Measurements from ENCODE around the gene AMFR. TPM values are rescaled to one million over a fixed set of nuclear protein-coding genes. Genes with fewer than 3 reads are reported as not detected.

Gene AMFR
- total RNA-seq, 1 experiment from 2014 or later = 77.0 TPM

DNA sequence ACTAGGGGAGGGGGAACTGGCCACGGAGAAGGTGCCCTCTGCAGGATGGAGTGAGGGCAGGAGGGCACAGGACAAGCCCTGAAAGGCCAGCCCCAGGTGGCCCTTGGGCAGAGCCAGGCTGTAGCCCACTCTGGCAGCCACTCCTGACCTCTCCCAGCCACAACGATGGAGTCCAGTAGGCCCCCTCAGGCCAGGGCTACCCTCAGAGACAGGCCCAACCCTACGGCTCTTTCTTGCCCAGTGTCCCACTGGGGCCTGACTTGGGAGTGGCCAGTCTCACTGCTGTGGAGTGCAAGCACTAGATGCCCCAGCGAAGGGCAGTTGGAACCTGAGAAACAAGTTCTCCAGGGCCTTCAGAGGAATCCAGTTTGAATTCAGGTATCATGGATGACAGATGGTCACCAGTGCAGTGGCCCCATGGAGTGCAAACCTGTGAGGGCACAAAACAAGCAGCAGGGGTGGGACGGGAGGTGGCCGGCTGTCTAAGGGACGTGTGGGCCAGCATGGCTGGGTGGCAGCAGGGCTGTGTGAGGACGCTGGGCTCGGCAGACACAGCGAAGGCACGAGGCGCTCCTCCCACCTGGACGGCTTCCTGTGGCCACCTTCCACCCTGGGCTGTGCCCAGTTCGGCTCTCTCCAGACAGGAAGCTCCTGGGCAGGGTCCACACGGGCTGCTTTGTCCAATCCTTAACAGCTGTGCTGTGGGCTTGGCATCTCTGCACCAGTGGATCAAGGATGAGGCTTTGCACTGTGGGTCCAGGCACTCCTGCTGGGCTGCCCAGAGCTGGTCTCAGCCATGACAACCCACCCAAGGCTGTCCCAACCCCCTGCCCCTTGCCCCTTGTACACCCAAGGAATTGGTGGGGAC lies 72.1 kb downstream of the AMFR start:
- in situ Hi-C loops (cut with HindIII; ENCODE audit: low sequenced_read_pairs) = no loop called here
- DNase-seq (ENCODE audit: low spot score) = no peak

DNA sequence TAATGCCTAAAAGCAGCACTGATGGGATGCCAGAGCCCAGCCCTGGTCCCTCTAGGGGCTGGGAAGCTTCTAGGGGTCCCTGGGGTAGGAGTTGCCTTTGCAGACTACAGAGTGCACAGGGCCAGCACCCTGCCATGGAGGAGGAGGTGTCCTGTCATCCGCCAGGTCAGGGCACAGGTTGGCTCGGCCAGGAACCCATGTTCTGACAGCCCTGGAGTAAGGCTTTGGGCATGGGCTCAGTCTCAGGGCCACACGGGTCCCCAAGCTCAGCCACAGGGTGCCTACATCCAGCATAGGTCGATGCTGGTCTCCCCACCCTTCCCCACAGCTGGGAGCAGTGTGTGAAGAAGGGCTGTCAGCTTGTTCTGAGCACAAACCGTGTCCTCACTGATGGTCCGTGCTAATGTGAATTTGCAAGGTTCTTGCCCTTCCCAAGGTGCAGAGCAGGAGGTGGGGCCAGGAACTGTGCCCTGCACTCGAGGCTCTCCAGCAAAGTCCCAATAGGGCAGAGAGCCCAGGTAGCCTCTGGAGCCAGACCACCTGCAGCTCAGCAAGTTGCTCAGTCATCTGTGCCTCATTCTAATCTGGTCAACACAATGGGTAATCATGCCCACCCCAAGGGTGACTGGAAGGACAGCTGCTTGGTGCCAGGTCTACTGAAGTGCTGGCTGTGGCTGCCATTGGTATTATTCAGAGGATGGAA lies 72.8 kb downstream of the AMFR start:
- no peak for DNase-seq (ENCODE audit: low spot score)
- in situ Hi-C loops (cut with HindIII; ENCODE audit: low sequenced_read_pairs) = no loop called here

DNA sequence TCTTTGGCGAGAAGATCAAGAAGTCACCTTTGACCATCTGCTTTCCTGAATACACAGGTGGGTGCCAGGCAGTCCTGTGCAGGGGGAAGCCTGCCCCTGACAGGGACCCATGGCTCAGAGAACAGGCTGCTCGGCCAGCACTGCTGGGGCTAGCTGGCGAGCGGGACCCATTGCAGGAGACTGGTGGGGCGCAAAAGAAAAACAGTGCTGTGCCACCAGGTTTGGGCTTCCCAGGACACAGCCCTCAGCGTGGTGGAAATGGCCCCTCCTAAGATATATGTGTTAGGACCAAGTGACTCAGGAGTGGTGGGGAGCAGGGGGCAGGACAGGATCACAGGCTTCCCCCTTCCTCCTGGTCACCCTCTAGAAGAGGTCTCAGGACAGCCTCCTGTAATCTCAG lies 73.9 kb downstream of the AMFR start:
- in situ Hi-C loops (cut with HindIII; ENCODE audit: low sequenced_read_pairs) = no loop called here
- no peak for DNase-seq (ENCODE audit: low spot score)

DNA sequence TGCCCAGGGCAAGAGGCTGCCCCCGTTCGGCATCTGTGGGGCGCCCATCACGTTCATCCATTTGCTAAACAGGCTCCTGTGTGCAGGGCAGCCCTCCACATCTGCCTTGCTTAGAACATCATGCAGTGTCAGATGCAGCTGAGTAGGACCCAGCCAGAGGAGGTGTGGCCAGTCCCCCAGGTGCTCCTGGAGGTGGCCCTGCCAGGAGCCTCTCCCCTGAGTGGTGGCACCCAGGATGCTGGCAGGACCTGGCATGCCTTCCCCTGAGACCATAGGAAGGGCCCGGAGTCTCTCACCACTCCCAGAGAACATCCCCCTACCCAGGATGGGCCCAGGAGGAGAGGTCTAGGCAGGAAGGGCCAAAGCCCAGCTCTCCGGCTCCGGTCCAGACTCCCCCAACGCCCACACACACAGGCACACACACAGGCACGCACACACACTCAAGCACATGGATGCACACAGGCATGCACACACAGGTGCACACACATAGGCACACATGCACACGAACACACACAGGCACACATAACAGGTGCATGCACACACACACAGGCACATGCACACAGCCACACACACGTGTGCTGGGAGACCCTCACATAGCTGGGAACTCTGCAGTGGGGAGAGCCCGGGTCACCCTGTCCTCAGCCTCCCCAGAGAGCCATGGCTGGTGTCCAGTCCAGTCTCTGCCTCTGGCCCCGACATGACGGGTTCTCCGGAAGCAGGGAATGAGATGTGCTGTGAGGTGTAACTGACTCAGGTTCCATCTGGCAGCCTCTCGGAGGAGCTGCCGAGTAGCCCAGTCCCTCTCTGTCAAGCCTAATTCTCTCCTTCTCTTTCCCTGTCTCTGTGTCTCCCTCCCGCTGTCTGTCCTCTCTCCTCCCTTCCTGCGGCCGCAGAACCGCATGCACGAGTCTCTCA lies 74.6 kb downstream of the AMFR start:
- in situ Hi-C loops (cut with HindIII; ENCODE audit: low sequenced_read_pairs) = no loop called here
- peak; percentile 78 for DNase-seq (ENCODE audit: low spot score)

DNA sequence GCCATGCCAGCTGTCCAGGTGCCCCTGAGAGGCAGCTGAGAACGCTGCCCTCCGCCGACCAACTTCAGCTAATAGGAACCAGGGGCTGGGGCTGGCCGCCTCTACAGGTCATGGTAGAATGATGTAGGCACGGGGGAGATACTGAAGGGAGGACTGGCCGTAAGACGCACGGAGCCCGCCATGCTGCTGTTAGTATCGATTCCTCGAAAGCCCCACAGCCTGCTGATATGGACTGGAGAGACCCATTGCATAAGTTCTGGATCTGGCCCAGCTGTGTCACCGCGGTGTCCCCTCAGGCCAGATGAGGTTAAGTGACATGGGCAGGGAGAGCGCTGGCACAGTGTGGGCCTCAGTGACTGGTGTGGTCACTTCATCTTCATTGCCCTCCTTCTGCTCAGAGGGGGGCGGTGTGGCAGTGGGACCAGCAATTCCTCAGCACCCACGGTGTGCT lies 75.6 kb downstream of the AMFR start:
- in situ Hi-C loops (cut with HindIII; ENCODE audit: low sequenced_read_pairs) = no loop called here
- no peak for DNase-seq (ENCODE audit: low spot score)

DNA sequence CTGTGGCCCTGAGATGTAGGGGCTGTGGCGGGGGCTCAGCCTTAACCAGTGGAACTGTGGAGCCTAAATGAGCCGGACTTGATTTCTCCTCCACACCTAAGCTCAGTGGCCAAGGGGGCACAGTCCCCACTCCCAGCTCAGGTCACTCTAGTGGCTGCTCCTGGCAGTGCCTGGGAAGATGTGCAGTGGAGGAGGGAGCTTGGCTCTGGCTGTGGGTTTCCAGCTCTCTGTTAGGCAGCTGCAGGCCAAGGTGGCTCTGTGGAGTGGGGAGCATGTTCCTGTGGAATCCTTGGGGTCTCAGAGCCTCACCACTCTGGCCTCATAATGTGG lies 76.3 kb downstream of the AMFR start:
- no peak for DNase-seq (ENCODE audit: low spot score)
- in situ Hi-C loops (cut with HindIII; ENCODE audit: low sequenced_read_pairs) = no loop called here

DNA sequence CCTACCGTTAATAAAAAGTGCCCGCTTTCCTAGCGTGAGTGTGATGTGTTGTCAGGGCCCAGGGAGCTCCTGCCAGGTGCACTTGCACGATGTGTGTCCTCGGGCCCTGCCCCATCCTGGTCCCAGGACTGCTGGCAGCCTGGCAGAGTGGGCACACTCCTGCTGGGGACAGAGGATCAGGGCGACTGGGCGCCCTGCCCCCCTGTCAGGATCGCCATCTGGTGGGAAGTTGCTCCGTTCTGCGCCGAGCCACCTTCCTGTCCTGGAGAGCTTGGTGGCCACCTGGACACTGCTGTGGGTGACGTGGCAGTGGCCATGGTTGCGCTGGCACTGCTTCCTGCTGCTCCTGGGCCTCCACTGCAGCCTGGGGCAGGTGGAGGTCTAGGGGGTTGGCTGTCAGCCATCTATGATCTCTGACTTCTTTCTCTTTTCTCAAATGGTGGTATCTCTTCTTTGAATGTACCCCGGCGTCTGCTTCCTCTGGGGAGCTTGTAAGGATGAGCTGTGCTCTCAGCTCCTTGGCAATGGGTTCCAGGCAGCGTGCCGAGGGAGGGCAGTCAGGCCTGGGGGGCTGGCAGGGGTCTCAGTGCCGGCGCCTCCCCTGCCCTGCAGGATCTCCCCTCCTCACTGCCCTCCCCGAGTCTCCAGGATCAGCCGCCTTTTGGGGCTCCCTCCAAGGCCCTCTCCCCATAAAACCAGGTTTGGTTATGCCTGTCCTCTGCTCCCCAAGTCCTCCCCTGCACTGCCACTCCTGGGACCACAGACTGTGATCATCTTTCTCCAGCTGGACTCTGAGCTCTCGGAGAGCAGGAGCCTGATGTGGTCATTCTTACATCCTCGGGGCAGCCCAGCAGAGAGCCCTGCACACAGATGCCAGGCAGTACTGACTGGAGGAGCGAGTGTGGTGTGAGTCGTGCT lies 76.9 kb downstream of the AMFR start:
- DNase-seq (ENCODE audit: low spot score) = peak; percentile 64
- in situ Hi-C loops (cut with HindIII; ENCODE audit: low sequenced_read_pairs) = no loop called here

DNA sequence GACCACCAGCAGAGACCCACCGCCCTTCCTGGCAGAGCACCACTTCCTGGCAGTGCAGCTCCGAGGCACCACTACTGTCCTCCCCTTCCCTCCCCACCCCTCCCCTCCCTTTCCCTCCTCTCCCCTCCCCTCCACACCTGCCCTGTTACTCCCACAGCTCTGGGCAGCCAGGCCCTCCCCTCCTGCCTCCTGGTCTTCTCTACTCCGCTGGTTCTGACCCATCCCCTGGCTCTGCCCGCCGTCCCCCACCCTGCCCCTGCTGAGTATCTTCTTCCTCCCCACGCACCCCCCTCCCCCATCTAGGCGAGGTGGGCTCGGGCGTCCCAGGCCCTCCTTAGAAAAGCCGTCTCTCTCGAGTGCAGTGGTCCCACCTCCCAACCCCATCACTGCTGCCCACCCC lies 77.7 kb downstream of the AMFR start:
- in situ Hi-C loops (cut with HindIII; ENCODE audit: low sequenced_read_pairs) = no loop called here
- DNase-seq (ENCODE audit: low spot score) = no peak

DNA sequence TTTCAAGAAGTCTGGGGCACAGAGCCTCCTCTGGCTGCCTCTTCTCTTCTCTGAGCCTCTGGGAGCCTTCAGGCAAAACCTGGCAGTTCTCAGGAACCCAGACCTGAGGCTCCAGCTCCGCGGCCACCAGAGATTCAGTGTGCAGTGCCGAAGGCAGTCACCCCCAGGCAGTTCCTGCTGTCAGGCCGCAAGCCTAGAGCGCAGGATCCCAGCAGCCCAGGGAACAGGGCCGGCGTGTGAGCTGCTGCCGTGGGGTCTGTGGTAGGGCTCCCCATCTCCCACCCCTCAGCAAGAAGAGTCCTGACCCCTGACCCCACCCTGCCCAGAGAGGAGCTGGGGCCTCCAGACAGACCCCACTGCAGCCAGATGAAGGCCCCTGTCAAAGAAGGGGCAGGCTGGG lies 78.2 kb downstream of the AMFR start:
- DNase-seq (ENCODE audit: low spot score) = no peak
- in situ Hi-C loops (cut with HindIII; ENCODE audit: low sequenced_read_pairs) = no loop called here

DNA sequence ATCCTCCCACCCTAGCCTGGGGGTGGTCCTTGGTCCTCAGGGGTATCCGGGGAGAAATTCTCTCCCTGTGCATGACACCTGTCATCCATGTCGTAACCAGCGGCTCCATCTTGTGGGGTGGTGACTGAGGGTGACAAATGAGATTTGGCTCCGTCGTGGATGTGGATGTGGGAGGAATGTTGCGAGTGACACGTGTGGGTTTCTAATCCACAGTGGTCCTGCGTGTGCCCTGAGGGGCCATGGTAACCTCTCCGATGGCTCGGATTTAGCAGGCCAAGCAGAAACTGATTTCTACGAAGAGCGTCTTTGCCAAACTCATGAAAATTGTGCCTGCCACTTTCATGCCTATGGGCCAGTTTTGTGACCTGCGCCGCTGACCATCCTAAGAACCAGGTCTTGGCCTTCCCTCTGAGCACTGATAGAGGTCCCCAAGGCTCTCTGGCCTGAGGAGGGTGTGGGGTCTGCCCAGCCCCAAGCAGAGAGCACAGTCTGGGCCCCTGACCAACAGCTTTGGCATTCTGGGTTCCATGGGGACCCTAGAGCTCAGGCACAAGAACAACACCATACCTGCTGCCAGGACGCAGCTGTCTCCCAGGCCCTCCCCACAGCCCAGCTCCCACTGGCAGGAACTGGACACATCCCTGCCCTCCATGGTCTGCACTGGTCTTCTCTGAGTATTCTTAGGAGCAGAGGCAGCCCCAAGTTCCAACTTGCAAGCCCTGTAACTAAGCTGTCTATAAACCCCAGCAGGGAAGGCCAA lies 79.0 kb downstream of the AMFR start:
- in situ Hi-C loops (cut with HindIII; ENCODE audit: low sequenced_read_pairs) = no loop called here
- DNase-seq (ENCODE audit: low spot score) = no peak

DNA sequence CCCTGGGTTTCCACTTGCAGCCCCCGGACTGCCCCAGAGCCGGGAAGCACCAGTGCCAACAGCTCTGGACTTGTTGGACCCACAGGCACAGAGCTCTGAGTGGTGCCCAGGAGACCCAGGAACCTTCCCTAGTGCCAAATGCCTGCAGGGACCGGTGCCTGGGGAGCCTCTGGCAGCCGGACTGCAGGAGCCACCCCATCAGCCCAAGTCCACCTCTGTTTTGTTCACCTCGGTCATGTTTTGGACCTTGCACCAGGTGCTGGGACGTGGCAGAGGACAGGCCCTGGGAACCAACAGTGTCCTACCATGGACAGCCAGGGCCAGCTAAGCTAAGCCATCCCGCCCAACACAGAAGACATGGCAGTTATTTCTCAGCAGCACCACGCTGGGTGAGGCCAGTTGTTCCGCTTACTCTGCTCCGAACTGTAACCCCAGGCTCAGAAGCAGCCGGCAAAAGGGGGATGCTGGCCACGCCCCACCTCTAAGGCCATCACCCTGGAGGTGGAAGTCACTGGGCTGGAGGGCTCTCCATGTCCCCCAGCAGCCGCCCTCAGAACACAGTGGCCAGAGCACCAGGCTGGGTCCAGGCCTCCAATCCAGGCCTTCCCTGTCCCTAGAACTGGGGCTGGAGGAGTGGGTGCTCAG lies 79.8 kb downstream of the AMFR start:
- in situ Hi-C loops (cut with HindIII; ENCODE audit: low sequenced_read_pairs) = no loop called here
- DNase-seq (ENCODE audit: low spot score) = no peak

DNA sequence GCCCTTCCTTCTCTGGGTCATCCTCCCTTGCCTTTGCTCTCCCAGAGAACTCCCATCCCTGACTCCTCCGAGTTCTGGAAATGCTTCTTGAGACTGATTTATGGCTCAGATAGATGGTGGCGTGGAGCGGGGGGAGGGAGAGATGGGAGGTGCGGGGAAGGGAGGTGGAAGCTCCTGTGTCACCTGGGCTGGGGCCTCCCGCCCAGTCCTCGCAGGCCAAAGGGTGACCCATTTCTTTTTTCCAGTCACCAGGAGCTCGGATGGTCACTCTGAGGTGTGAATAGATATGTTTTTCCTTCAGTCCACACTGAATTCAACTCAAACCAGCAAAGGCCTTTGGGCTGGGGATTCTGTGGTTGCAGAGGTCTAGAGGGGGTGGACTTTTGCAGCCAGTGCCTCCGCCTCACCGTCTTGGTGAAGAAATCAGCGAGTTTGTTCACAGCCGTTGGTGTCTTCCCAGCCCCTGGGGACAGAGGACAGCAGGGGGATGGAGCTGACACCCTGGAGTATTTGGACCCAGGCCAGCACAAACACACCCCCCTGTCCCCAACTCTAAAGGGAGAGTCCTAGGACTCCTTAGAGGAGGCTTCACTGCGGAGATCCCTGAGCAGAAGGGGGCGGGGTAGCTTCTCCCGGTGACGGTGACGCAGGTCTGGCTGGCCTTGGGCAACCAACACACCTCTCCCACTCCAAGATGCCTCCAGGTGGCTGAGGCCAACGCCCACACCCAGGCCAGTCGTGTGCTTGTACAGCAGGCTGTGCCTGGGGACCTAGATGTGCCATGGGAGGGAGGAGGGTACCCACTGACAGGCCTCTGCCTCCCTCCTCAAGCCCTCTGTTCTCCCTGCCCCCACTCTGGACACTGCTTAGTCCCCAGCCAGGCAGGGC lies 80.6 kb downstream of the AMFR start:
- in situ Hi-C loops (cut with HindIII; ENCODE audit: low sequenced_read_pairs) = no loop called here
- no peak for DNase-seq (ENCODE audit: low spot score)

DNA sequence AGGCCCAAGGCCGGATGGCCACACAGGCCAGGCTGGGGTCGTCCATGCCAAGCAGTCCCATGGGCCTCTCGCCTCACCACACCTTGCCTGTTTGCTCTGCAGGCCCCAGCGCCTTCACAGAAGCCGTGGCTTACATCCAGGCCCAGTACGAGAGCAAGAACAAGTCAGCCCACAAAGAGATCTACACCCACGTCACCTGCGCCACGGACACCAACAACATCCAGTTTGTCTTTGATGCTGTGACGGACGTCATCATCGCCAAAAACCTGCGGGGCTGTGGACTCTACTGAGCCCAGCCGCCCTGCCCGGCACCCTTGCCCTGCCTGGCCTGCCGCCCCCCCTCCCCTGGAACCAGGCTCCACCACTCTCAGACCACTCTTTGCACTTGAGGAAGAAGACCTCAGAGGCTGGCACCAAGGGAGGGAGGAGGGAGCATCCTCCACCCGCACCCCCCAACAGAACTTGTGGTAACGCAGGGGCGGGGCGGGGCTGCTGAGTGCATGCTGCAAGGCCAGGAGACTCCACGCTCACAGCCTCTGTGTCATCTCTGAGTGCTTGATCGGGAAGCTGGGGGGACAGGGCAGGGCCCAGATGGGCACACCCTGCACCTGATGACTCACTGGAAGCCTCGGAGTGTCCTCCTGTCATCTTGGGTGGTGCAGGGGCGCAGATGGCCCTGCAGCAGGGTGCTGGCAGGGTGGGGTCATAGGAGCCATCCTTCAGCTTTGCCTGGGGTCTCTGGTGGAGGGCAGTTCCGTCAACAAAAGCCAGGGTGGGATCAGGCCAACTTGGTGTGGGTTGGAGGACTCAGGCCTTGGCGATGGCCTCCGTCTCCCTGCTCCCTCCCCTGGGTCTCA lies 81.5 kb downstream of the AMFR start:
- DNase-seq (ENCODE audit: low spot score) = no peak
- in situ Hi-C loops (cut with HindIII; ENCODE audit: low sequenced_read_pairs) = no loop called here

DNA sequence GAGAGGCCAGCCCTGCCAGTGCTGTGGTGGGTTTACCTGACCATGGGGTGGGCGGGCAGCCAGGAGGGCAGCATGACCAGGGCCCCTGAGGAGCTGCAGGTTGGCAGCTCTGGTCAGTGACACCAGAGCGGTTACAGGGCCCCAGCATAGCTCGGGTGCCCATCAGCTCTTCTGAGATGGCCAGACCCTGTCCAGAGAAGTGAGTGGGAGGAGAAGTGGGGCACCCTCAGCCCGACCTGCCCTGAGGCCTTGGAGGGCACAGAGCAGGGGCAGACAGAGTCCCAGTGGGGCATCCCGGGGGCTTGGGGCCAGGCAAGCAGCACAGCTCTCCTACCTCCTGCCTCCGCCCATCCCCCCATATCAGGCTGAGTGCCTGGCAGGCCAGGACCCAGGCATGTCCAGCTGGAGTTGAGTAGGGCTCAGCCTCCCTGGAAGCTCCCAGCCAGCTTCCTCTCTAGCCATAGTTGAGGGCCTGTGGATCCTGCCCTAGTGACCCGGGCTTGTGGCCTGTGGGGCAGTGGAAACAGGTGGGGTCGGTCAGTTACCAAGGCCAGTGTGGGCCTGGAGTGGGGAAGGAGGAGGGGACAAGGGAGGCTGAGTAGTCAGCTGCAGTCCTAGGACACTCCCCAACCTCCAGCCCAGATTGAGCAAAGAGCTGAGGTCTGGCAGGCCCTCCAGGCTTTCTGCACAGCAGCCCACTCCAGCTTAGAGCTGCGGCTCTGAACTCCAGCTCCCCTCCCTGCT lies 83.5 kb downstream of the AMFR start:
- no peak for DNase-seq (ENCODE audit: low spot score)
- in situ Hi-C loops (cut with HindIII; ENCODE audit: low sequenced_read_pairs) = no loop called here

DNA sequence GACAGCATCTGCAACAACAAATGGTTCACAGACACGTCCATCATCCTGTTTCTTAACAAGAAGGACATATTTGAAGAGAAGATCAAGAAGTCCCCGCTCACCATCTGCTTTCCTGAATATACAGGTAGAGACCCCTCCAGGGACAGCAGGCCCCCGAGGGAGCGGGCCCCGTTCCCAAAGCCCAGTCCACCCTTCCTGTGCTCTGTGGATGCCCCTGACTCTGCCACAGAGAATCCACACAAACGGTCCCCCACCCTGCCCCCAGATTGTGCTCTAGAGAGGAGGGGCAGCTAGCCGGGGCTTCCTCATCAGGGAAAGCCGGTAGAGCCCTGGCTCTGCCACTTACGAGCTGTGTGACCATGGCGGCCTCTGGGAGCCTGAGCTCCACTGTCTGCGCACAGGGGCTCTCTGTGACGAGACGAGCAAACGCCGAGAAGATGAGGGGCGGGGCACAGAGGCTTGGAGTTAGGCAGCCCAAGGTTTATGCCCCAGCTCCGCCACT lies 84.4 kb downstream of the AMFR start:
- no peak for DNase-seq (ENCODE audit: low spot score)
- in situ Hi-C loops (cut with HindIII; ENCODE audit: low sequenced_read_pairs) = no loop called here
